HG03280 (cell line): Measurements from ENCODE around the gene ATXN1.

Experiments
- ATAC-seq: cut with Tn5 transposase; IDR thresholded peaks from one replicate; pipeline ENCODE4 v1.9.1; 2021; ENCODE audit warnings: mild to moderate bottlenecking, moderate library complexity; ENCODE audit not compliant: unreplicated experiment

Gene ATXN1

DNA sequence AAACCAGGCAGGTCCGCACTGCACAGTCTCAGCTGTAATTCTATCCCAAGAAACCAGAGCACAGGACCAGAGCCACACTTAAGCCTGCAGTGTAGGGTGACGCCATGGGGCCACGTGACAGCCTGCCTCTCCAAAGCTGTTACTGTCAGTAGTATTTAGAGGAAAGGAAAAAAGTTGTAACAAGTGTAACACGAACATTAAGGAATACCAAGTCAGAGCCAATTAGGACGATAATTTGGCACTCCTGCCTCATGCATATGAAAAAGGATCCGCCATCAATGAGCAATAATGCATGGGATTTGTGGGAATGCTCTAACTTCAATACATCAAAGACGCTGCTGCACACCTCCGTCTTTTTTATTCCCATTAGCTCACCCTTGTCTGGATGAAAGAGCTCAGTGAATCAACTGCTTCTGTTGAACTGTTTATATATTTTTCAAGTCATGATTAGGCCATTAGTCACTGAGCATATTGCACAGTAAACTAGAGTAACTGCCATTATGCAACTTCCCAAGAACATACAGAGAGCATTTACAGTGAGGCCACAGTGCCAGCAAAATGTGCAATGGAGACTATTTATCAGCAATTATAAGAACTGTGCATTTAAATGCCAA is 79.9 kb downstream of the ATXN1 start:
- ATAC-seq, result no peak

DNA sequence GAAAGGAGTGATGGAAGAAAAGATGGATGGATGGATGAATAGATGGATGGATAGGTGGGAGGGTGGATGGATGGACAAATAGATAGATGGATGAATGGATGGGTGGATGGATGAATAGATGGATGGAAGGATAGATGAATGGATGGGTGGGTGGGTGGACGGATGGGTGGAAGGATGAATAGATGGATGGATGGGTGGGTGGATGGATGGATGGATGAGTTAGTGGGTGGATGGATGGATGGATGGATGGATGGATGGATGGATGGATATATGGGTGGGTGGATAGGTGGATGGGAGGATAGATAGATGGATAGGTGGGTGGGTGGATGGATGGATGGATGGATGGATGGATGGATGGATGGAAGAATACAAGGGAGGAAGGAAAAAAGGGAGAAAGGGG is 82.2 kb downstream of the ATXN1 start:
- ATAC-seq, result no peak

DNA sequence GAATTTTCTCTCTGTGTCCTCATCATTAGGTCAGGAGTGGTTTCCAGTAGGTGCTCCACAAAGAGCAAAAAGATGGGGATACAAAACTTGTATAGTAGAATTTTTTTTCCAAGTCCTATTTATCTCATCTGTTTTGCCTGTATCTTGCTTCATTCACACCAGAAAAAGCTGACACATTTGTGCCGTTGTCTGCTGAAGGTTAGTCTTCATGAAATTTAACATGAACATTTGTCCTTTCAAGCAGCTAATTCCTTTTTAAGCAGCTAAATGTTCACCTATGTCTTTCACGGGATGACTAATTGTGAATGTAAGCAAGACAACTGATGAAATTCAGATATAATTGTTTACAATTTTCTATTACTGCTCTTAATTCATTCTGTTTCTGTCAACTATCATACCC is 83.8 kb downstream of the ATXN1 start:
- ATAC-seq, result no peak

DNA sequence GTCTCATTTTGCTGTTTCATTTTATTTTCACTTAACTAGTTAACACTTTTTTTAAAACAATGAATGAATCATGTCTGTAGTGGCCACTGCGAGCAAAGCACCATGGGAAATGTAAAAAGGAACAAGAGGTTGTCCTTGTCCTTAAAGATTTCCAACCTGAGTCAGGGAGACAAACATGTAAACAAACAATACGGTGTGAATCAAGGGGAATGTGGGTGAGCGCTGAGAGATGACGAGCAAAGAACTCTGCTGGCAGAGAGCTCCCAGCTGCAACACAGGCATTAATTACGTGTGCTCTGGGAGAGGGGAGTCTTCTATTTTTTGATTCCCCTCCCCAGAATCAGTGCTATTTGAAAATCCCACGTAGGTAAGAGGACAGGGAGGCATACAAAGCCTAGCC is 84.3 kb downstream of the ATXN1 start:
- no peak for ATAC-seq

DNA sequence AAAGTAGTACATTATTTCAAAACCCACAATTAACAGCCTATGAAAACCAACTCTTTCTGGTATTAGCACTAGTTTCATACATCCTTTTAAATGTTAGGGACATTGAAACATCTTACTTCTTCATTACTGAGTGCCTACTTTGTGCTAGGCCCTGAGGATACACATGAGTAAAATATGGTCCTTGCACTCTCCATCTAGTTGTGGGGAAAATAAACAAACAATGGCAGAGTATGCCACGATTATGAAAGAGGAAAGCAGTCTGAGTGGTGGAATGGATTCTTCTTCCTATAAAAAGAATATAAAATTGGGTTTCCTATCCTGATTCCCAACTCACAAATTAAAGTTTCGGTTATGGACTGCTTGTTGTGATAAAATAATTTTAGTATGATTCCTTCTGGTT is 84.9 kb downstream of the ATXN1 start:
- ATAC-seq, result no peak

DNA sequence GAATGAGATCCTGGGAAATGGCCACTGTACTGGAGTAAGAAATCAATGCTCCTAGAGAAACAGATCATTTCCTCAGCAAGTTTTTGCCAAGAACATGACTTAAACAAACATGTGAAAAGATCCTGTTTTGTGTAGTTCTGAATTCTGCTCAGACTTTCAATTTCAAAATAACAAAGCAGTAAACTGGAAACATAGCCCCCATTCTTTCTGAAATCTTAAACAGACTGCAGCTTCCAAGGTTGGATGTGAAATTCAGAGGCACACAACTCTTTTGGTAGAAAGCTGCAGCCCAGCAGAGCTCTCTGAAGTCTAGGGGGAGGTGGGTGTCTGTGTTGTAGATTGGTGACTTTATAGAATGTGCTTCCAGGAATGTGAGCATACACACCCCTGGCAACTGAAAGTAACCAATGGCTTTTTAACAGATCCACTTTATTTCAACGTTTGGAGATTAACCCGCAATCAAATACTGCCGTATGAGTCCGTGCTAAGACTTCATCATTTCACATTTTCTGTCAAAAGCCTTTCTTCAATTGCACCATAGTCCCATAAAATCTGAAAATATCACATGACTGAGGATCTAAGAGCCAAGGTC is 86.4 kb downstream of the ATXN1 start:
- no peak for ATAC-seq

DNA sequence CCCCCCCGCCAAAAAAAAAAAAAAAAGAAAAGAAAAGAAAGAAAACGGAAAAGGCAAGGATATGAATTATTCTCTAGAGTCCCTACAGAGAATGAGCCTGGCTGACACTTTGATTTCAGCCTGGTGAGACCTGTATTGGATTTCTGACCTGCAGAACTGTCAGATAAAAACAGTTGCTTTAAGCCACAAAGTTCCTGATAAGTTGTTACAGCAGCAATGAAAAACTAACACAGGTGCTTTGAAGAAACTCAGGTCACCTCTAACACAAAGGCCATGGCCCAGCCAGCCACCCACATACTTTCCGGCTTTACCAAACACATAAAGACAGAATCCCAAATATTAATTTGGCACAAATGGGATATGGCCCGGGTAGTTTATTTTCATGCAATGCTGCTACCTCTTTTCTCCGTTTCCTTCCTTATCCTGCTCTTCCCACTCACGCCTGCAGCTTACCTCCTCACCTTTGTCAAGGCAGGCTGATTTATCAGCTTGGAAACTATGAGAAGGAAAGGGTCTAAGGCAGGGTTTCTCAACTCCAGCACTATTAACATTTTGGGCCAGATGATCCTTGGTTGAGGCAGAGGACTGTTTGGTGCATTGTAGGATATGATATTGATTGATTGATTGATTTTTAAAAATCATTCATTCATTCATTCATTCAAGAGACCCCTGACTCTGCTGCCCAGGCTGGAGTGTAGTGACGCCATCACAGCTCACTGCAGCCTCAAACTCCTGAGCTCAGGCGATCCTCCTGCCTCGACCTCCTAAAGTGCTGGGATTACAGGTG is 88.1 kb downstream of the ATXN1 start:
- ATAC-seq, result no peak

DNA sequence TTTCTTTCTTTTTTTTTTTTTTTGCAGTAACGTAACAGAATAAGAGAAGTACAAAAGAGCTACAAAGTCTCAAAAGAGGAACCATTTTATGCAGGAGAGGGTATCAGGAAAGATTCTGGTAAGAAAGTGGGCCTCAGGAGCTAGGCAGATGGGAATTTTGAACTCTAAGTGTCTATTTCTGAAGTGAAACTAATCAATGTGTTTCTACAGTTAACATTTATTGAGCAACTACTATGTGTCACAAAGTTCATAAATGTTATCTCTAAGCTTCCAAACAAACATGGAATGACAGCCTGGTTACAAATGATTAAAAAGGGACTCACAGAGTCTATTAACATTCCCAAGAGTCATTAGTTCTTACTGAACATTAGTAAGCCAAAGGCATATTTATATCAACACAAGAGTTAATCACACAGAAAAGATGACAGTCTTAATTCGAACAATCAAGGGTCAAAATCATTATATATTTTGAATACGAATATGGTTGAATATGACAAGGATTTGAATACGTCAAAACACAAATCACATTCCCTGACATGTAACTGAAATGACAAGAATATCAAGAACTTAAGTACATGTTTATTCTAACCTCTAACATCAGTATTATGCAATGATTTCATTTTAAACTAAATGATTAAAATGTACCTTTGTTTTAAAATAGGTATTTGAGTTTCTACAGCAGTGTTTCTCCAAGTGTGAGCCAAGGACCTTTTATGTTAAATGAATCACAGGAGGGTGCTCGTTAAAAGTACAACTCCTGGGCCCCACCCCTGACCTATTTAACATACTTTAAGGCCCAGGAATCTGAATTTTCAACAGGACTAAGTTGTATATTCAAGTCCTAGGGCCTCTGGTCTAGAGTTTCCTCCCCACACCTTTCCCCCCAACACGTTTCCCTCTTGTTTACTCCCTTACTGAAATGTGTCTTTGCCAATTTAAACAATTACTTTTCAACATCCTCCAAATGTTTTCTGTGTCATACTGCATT is 89.7 kb downstream of the ATXN1 start:
- ATAC-seq, result no peak

DNA sequence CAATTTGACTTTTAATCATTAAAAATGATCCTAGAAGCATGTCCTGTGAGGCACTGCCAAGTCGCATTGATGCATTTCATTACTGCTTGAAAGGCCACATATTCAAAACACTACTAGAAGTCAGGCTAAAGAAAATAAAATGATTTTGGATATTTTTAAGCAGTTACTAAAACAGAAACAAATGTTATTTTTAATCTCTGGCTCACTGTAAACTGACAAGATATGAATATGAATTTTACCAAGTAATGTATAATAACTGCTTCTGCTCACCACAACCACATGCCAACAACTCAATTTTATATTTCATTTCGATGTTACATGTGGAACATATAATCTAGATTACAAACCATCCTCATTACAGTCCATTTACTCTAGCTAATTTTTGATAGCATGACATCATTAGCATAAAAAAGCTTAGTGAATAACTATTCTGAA is 90.6 kb downstream of the ATXN1 start:
- ATAC-seq, result peak; percentile 28

DNA sequence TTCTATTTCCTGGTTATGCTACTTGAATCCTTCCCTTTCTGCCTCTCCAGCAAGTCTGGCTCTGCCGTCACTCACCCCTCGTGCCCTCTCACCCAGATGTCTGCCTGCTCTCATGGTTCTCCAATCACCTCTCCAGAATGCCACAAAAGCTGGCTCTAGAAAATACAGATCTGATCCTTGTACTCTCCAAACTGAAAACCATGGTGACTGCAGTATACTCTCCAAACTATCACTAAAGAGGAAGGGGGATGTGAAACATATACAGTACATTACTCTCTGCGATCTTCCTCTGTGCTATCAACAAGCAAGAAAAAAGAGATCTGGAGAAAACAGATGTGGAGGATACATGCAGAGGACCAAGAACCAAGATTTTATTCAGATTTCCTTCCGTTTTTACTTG is 91.1 kb downstream of the ATXN1 start:
- peak; percentile 62 for ATAC-seq

DNA sequence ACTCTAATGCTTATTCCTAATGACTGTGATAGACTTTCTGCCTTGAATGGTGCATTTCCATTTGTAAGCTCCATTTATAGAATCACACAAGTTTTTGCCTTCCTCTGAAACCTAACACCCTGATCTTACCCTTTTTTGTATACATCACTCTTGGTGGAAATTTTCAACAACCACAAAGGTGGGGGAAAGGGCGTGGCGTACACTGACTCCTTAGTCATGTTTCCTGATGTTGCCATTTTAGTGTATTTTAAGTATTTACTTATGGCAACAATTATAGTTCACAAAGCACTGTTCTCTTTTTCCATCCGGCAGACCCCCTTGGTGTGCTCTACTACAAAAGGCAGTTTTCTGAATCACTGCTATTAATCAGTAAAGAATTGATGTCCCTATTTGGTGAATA is 92.0 kb downstream of the ATXN1 start:
- no peak for ATAC-seq

DNA sequence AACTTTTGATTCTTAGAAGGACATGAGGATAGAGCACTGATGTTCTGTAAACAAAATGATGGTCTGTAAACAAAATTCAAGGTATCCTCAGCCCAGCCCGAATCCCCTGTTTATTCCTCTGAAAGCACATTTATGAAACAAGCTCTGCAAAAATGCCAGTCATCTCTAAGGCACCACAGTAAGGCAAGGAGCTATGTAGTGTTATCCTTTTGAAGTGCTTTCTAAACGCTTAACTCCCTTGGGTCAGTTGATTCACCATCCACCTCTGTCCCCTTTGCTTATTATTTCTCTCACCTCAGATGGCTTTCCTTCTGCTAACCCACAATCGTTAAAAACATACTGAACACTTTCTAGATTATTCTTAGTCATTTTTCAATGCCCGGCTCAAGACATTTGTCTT is 93.8 kb downstream of the ATXN1 start:
- ATAC-seq, result no peak

DNA sequence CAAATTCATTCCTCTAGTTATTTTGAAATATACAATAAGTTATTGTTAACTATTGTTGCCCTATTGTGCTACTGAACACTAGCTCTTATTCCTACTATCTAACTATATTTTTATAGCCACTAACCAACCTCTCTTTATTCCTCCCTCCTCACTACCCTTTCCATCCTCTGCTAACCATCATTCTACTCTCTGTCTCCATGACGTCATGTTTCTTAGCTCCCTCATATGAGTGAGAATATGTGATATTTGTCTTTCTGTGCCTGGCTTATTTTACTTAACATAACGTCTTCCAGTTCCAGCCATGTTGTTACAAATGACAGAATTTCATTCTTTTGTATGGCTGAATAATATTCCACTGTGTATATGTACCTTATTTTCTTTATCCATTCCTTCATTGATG is 95.3 kb downstream of the ATXN1 start:
- no peak for ATAC-seq

DNA sequence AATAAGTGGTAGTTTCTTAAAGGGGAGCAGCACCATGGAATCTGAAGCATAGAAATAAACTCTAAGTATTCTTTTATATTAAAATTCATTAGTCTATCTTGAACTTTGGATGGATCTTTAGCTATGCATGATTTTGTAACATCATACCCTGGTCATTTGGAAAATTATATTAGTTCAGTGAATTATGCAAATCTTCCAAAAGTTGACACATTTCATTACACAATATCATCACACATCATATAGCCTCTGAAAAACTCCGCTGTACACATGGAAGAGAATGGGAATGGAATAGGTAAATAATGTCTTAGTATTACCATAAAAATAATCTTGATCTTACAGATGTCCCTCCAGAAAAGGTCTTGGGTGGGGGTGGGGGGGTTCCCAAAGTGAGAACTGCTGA is 96.1 kb downstream of the ATXN1 start:
- no peak for ATAC-seq

DNA sequence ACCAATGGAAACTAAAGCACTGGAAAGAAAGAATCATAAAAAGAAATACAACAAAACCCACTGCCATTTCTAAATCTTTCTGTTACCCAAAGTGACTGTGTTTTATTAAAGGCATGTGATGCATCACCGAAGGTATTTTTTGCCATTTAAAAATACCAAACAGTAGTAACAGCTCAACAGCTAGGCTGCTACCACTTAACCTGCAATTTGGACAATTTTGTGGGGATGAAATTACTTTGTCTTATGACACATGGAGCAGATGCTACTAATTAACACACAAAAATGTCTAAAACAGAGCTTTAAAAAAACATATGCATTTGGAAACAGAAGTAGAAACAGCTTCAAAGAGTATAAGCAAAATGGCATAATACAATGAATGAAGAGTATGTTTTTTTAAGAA is 97.4 kb downstream of the ATXN1 start:
- ATAC-seq, result no peak

DNA sequence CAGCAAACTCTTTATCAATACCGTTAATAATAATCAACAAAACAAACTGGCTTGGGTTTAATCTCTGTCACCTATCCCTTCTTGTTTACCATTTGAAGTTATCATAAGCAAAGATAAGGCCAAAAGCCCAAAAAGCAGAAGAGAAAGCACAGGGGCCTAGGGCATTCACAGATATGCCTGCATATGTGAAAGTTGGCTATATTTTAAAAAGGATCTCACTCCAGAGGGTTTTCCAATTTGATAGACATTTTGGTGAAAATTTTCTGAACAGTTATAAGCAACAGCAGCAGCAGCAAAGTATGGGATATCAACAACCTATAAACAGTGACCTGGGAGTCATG is 101.1 kb downstream of the ATXN1 start:
- no peak for ATAC-seq

DNA sequence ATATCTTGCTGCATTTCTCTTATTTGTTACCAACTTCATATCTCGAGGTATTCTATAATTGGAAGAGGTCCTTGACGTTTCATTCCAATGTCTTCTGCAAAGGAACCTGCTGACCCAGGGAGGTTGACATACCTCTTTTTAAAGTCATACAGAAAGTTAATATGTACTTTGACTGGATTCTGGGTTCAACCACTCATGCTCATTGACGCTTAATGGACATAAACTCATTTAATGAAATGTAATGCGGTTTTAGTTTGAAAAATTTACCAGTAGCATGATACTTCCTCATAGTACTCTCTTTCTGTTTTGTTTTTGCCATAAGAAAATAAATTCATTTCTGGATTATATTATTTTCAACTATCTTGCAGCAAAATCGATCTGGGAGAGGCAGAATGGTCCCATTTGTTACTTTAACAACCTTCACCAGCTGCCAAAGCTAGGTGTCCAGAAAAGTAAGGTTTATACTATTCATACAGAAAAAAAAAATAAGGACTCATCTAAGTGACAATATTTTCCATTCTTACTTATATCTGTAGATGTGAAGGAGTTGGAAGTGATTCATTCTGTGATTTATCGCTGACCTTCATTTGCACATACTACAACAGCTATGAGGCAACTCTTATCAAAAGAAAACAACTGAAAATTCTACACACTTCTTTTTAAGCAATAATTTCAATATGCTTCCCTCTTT is 101.6 kb downstream of the ATXN1 start:
- no peak for ATAC-seq

DNA sequence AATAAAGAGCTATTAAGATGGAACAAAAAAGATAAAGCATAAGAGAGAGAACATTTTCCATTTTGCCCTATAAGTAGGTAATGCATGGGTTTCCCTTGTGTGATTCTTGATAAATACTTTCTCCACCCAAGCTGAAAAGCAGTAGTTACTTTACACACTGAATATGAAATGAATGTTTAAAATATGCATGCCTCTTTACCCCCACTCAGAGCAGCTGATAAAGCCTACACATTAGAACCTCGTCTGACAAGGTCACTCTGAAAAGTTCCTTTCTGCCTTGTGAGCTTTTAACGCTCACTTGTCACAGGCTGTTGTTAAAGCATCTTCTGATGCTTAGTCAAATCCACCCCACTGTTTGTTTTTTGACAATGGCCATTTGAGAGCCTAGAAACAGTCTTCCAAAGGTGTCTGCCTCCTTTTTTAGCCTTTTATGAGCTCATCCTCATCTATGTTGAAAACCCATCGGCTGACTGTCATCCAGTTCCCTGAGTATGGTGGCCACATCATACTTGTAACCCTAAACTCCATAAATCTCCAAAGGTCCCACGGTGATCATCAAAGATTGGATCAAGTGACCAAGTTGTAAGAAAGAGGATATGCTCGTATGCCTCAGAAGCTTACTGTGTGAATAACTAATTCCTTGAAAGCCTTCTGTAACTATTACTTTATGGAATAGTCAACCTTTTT is 102.8 kb downstream of the ATXN1 start:
- no peak for ATAC-seq

DNA sequence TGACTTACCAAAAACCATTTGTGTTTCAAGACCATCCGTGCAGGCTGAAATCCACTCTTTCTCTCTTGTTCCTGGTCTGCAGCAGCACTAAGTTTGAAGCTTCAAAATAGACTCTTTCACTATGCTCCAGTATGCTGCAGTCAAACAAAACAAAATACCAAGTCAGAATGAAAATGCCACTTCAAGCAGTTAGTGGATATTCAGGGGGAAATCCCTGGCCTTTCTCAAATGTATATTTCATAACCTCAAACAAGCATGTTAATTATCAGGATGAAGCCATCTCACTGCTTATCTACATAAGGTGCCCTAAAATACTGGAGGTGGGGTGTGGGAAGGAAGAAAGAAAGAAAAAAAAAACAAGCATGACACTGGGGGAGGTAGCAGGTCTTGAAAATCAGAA is 103.5 kb downstream of the ATXN1 start:
- ATAC-seq, result no peak

DNA sequence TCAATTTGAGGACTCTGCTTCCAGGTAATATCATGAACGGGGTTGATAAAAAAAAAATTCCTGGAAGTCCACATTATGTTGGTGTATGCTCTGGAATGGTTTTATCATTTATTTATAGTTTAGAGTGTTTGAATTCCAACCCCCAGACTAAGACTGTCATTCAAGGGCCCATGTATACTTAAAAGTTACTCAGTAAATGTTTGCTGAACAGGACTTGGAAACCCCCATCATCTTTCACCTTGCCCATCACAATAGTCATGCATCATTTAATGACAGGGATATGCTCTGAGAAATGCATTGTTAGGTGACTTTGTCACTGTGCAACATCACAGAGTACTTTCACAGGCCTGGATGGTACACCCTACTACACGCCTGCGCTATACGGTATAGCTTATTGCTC is 104.8 kb downstream of the ATXN1 start:
- no peak for ATAC-seq
